MCF 10A (cell line): ENCODE data around the gene PLA2G4F. TPM values are rescaled to one million over a fixed set of nuclear protein-coding genes. Genes with fewer than 3 reads are reported as not detected.

Source experiments
- BruUV-seq: library from RNA; stranded (reverse); fragments of 400-500 nt; replicated peaks from 2 replicates; lab custom pipeline; 2021; lab: Mats Ljungman, UMichigan
- CTCF ChIA-PET: fragments of 300-600 bp; sonication (Branson Sonifier 250); formaldehyde crosslinking; extraction: SDS; loops from one replicate; lab custom pipeline; 2021; ENCODE audit warnings: antibody characterized with exemption, inconsistent platforms; lab: Yijun Ruan, JAX
- POLR2A ChIA-PET: fragments of 300-600, 350-650 bp; sonication (Branson Sonifier 250); formaldehyde crosslinking; extraction: SDS; loops from one replicate; lab custom pipeline; 2020; ENCODE audit warnings: antibody characterized with exemption, inconsistent platforms; lab: Yijun Ruan, JAX
- DNase-seq: peaks from one replicate; pipeline ENCODE4 v3.0.0-alpha.2; 2018; ENCODE audit not compliant: unreplicated experiment
- H3K27ac Mint-ChIP-seq: one replicate; pipeline ENCODE4 v1.8.0; 2022; ENCODE audit warnings: mild to moderate bottlenecking, low read depth, mixed read lengths; ENCODE audit not compliant: unreplicated experiment
- H3K27me3 Mint-ChIP-seq: one replicate; pipeline ENCODE4 v1.8.0; 2022; ENCODE audit warnings: mixed read lengths; ENCODE audit not compliant: insufficient read depth, unreplicated experiment
- H3K36me3 Mint-ChIP-seq: one replicate; pipeline ENCODE4 v1.8.0; 2022; ENCODE audit warnings: mild to moderate bottlenecking, moderate library complexity, mixed read lengths; ENCODE audit not compliant: insufficient read depth, unreplicated experiment
- H3K4me1 Mint-ChIP-seq: one replicate; pipeline ENCODE4 v1.8.0; 2022; ENCODE audit warnings: mixed read lengths; ENCODE audit not compliant: insufficient read depth, unreplicated experiment
- H3K4me3 Mint-ChIP-seq: one replicate; pipeline ENCODE4 v1.8.0; 2022; ENCODE audit warnings: mild to moderate bottlenecking, moderate library complexity, mixed read lengths; ENCODE audit not compliant: unreplicated experiment
- H3K9me3 Mint-ChIP-seq: one replicate; pipeline ENCODE4 v1.8.0; 2022; ENCODE audit warnings: mixed read lengths; ENCODE audit not compliant: unreplicated experiment
- CTCF ChIP-seq: fragments of 200-600 bp; IDR thresholded peaks from one replicate; pipeline ENCODE4 v1.8.0; 2022; ENCODE audit warnings: antibody characterized with exemption, mild to moderate bottlenecking; ENCODE audit not compliant: unreplicated experiment
- intact Hi-C: fragments of 100-400 bp; cut with micrococcal nuclease; formaldehyde crosslinking; loops from 2 replicates; pipeline ENCODE4 v1.14.1; 2022
- total RNA-seq: library from RNA; stranded (reverse); gene quantifications from 2 replicates; pipeline ENCODE4 v1.2.3, GENCODE V29; 2022

Gene PLA2G4F
- total RNA-seq, 1 experiment from 2014 or later = 0.30 TPM

GRCh38 chr15:42149493-42150218 is 6.8 kb downstream of the PLA2G4F start:
- no peak for TF ChIP-seq CTCF
- no peaks in the 10 kb centered on the region for H3K9me3 Mint-ChIP-seq
- POLR2A ChIA-PET = interaction anchor here (0.7 kb wide), 1 partner anchor 121 kb away, joined by 3 read pairs; no protein-coding TSS in a partner anchor
- CTCF ChIA-PET = interaction anchor here (0.6 to 1.8 kb wide), 3 partner anchors 26 to 122 kb away, joined by 3 to 6 read pairs (median 3); no protein-coding TSS in a partner anchor
- H3K27me3 Mint-ChIP-seq = peaks cover 6% of the 10 kb centered on the region
- intact Hi-C loops = no loop called here
- BruUV-seq = no TSS peak
- peaks cover 15% of the 10 kb centered on the region for H3K4me1 Mint-ChIP-seq
- H3K36me3 Mint-ChIP-seq = no peaks in the 10 kb centered on the region
- DNase-seq = no peak
- no peak overlapping the region for H3K4me3 Mint-ChIP-seq
- no peak overlapping the region for H3K27ac Mint-ChIP-seq

- Mint-ChIP-seq H3K27me3 (peaks cover 12% of the 10 kb centered on the region), H3K36me3 (no peaks in the 10 kb centered on the region), H3K27ac (no peak overlapping the region), H3K4me1 (peaks cover 15% of the 10 kb centered on the region), H3K4me3 (no peak overlapping the region), H3K9me3 (no peaks in the 10 kb centered on the region)
- intact Hi-C loops = no loop called here
- CTCF ChIA-PET = interaction anchor here (0.6 to 2.1 kb wide), 6 partner anchors 11 to 306 kb away, joined by 3 to 15 read pairs (median 3); no protein-coding TSS in a partner anchor
- POLR2A ChIA-PET = no interaction called here
- DNase-seq = no peak
- no TSS peak for BruUV-seq
- no peak for TF ChIP-seq CTCF
These were observed 7.5 kb downstream of the PLA2G4F start for GRCh38 chr15:42148808-42149492.

GRCh38 chr15:42147431-42147735 is 9.1 kb downstream of the PLA2G4F start:
- no TSS peak for BruUV-seq
- ChIA-PET CTCF (interaction anchor here (1.0 to 2.1 kb wide), 2 partner anchors 9 to 80 kb away, joined by 3 to 15 read pairs; no protein-coding TSS in a partner anchor), POLR2A (no interaction called here)
- no peak for DNase-seq
- intact Hi-C loops = no loop called here
- Mint-ChIP-seq H3K4me1 (peaks cover 15% of the 10 kb centered on the region), H3K27me3 (peaks cover 12% of the 10 kb centered on the region), H3K9me3 (no peaks in the 10 kb centered on the region), H3K27ac (no peak overlapping the region), H3K4me3 (no peak overlapping the region), H3K36me3 (no peaks in the 10 kb centered on the region)
- TF ChIP-seq CTCF = no peak
